ENCODE measurements around the gene CCNY. TPM values are rescaled to one million over a fixed set of nuclear protein-coding genes. Genes with fewer than 3 reads are reported as not detected.
"Not testable (repeated sequence)": the region's sequence is repeated elsewhere in the genome, so short reads cannot be mapped to it uniquely, and the experiment has no call there.

Gene CCNY
- total and polyA plus RNA-seq, 2 donors = 46.6 to 55.9 TPM

DNA sequence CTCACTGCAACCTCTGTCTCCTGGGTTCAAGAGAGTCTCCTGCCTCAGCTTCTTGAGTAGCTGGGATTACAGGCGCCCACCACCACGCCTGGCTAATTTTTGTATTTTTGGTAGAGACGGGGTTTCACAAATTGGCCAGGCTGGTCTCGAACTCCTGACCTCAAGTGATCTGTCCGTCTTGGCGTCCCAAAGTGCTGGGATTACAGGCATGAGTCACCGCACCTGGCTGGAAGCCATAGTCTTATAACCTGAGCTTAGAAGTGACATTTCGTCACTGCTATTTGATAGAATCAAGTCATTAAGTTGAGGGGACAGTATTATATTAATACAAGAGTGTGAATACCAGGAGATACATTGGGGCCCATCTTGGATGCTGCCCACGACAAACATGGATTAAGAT is 17.9 kb downstream of the CCNY start:
- WGBS = 86% methylated on average over 9 of the region's 9 CpGs
- not testable (repeated sequence) for H3K27ac ChIP-seq (ENCODE audit: low read depth); H3K36me3 ChIP-seq (ENCODE audit: insufficient read depth); H3K4me1 ChIP-seq (ENCODE audit: insufficient read depth); H3K4me3 ChIP-seq (ENCODE audit: low read depth, low read length); DNase-seq (ENCODE audit: extremely low spot score)

DNA sequence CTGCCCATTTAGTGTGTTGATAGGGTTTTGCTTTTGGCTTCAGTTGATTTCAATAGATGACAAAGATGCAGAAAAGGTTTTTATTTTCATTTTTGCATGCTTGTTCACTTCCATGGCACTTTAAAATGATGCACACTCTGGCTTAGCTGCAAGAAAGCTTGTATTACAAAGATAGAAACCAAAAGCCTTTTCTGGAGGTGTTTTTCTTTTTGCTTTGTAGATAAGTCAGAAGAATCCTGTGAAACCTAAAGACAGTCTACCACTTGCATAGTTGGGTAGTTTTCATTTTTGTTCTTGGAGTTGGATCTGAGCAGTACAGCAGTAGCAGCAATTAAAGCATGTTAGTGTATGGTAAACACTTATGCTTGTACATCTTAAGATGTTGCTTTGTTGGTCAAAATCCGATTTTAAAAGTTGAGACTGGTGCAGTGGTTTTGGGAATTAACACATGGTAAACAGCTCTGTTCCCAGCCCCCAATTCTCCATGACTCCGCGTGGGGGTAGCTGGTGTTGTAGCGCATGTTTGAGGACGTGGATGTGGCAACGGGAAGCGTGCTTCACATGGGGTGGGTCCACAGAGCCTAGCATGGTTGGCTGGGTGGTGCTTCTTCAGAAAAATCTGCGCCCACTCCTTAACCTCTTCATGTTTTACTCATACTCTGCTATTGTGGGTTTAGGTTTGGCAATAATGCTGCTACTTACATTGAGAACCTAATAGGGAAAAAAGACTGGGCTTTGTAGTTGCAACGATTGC is 19.8 kb downstream of the CCNY start:
- H3K4me1 ChIP-seq (ENCODE audit: insufficient read depth) = peaks cover 3% of the 10 kb centered on the region
- WGBS = 80% methylated on average over 9 of the region's 9 CpGs

DNA sequence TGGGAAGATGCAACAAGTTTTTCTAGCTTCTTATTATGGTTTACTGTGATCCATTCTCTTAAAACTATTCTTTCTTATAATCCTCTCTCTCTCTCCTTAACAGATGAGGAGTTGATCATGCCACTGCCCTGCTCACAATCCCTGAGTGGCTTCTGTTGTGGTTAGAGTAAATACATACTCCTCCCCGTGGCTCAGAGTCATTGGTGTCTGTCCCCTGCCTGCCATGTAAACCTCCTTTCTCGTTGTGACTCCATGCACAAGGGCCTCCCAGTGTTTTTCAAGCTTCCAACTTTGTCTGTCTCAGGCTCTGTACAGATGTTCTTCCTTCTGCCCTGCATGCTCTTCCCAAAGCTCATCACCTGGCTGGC is 20.4 kb downstream of the CCNY start:
- no peak for DNase-seq (ENCODE audit: extremely low spot score)
- WGBS = 51% methylated on average over 2 of the region's 2 CpGs
- H3K27ac ChIP-seq (ENCODE audit: low read depth) = no peak overlapping the region
- H3K4me3 ChIP-seq (ENCODE audit: low read depth, low read length) = no peak overlapping the region
- no peaks in the 10 kb centered on the region for H3K36me3 ChIP-seq (ENCODE audit: insufficient read depth)
- peaks cover 3% of the 10 kb centered on the region for H3K4me1 ChIP-seq (ENCODE audit: insufficient read depth)

More for the DNA sequence above, 19.8 kb downstream of the CCNY start:
- Histone ChIP-seq H3K27ac (ENCODE audit: low read depth) (no peak overlapping the region), H3K36me3 (ENCODE audit: insufficient read depth) (no peaks in the 10 kb centered on the region), H3K4me3 (ENCODE audit: low read depth, low read length) (no peak overlapping the region)
- DNase-seq (ENCODE audit: extremely low spot score) = no peak

DNA sequence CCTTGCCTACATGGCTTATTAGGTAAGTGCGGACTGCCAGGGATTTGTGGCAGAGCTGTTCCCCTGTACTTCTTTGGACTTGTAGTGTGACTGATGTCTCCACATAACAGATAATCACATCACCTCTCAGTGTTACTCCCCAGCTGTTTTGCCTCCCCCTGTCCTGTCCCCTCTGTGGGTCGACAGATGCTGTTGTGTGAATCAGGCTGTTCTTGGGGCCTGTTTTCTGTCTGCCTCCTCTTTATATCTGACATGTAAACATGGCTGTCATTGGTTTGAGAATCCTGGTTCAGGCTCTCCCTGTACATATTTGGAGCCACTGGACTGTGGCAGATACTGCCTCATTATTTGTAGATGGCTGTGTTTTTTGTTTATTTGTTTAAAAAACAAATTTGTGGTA is 22.7 kb downstream of the CCNY start:
- DNase-seq (ENCODE audit: extremely low spot score) = no peak
- peaks cover 3% of the 10 kb centered on the region for H3K4me1 ChIP-seq (ENCODE audit: insufficient read depth)
- 47% methylated on average over 2 of the region's 2 CpGs for WGBS
- H3K27ac ChIP-seq (ENCODE audit: low read depth) = no peak overlapping the region
- no peak overlapping the region for H3K4me3 ChIP-seq (ENCODE audit: low read depth, low read length)
- H3K36me3 ChIP-seq (ENCODE audit: insufficient read depth) = no peaks in the 10 kb centered on the region

DNA sequence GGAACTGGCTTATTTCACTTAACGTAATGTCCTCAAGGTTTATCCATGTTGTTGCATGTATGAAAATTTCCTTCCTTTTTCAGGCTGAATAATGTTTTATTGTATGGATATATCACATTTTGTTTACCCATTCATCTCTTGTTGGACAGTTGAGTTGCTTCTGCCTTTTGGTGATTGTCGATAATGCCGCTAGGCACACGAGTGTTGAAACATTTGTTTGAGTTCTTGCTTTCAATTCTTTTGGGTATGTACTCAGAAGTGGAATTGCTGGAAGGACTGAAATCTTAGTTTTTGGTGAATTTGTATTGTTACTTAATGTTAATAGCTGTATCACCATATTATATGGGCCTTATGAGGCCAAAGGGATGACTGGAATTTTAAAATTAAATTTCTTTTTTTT is 23.6 kb downstream of the CCNY start:
- no peak for DNase-seq (ENCODE audit: extremely low spot score)
- WGBS = 97% methylated on average over 4 of the region's 4 CpGs

DNA sequence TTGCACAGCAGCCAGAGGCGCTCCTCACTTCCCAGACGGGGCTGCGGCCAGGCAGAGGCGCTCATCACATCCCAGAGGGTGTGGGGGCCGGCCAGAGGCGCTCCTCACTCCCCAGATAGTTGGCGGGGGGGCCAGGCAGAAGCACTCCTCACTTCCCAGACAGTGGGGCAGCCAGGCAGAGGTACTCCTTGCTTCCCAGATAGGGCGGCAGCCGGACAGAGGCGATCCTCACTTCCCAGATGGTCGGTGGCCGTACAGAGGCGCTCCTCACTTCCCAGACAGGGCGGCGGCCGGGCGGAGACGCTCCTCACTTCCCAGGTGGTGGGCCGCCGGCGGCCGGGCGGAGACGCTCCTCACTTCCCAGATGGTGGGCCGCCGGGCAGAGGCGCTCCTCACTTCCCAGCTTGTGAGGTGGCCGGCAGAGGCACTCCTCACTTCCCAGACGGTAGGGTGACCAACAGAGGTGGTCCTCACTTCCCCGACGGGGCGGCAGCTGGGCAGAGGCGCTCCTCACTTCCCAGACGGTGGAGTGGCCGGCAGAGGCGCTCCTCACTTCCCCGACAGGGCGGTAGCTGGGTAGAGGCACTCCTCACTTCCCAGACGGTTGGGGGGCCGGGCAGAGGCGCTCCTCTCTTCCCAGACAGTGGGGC is 26.5 kb downstream of the CCNY start:
- Histone ChIP-seq H3K36me3 (ENCODE audit: insufficient read depth) (no peaks in the 10 kb centered on the region), H3K4me3 (ENCODE audit: low read depth, low read length) (no peak overlapping the region), H3K4me1 (ENCODE audit: insufficient read depth) (peaks cover 1% of the 10 kb centered on the region), H3K27ac (ENCODE audit: low read depth) (no peak overlapping the region)
- DNase-seq (ENCODE audit: extremely low spot score) = no peak
- 96% methylated on average over 41 of the region's 41 CpGs for WGBS

More for the DNA sequence above, 23.6 kb downstream of the CCNY start:
- no peak overlapping the region for H3K4me3 ChIP-seq (ENCODE audit: low read depth, low read length)
- no peaks in the 10 kb centered on the region for H3K36me3 ChIP-seq (ENCODE audit: insufficient read depth)
- peaks cover 2% of the 10 kb centered on the region for H3K4me1 ChIP-seq (ENCODE audit: insufficient read depth)
- no peak overlapping the region for H3K27ac ChIP-seq (ENCODE audit: low read depth)

DNA sequence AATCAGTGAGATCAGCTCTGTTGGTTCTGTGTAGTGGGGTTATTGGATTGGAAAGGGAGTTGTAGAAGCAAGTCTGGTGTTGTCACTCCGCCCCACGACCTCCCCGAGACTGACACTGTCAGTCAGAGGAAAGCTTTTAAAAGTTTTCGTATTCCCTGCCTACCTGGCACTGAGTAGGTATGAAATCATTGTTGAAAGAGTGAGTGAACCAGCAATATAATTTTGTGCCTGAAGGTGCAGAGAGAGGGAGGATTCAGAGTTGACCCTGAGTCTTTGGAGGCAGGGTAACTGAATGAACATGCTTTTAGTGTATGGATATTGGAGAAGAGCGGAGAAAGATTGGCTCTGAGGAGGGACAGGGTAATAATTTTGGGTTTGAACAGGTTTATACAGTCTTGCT is 27.3 kb downstream of the CCNY start:
- Histone ChIP-seq H3K4me1 (ENCODE audit: insufficient read depth) (peaks cover 1% of the 10 kb centered on the region), H3K36me3 (ENCODE audit: insufficient read depth) (no peaks in the 10 kb centered on the region), H3K27ac (ENCODE audit: low read depth) (no peak overlapping the region), H3K4me3 (ENCODE audit: low read depth, low read length) (no peak overlapping the region)
- 97% methylated on average over 5 of the region's 5 CpGs for WGBS
- DNase-seq (ENCODE audit: extremely low spot score) = no peak

DNA sequence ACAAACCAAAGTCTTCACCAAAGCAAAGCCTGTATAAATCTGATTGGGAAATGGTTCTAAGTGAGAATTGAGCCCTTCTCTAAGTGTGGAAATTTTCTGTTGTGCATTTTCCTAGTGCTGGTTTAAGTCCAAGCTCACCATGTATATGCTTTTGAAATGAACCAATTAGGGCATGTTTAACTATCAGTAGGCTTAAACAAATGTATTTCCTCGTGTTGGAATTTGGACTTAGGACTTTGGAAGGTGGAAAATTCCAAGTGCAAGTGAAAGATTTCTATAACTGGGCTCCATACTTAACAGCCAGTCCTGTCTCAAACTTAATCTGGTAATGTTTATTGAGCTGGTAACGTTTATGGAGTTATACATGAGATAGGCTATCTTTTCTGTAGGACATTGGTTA is 28.5 kb downstream of the CCNY start:
- 27% methylated on average over 2 of the region's 2 CpGs for WGBS
- Histone ChIP-seq H3K4me3 (ENCODE audit: low read depth, low read length) (no peak overlapping the region), H3K36me3 (ENCODE audit: insufficient read depth) (no peaks in the 10 kb centered on the region), H3K4me1 (ENCODE audit: insufficient read depth) (peaks cover 1% of the 10 kb centered on the region), H3K27ac (ENCODE audit: low read depth) (no peak overlapping the region)
- DNase-seq (ENCODE audit: extremely low spot score) = no peak

DNA sequence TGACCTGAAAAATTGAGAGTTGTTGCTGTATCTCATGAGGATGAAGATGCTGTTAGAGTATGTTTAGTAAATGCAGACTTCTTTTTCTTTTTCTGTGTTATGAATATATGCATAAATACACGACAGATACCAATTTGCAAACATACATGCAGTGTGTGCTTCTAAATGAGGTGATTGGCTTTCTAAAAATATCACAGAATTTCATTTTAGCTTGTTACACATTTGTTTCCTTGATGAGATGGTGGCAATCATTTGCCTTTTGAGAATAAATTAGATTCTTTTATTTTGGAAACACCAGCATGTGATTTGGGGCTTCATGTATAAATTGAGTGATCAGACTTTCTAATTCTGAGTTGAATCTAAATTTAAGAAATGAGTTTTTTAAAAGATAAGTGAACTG is 29.7 kb downstream of the CCNY start:
- 92% methylated on average over 1 of the region's 1 CpG for WGBS
- no peak for DNase-seq (ENCODE audit: extremely low spot score)
- H3K36me3 ChIP-seq (ENCODE audit: insufficient read depth) = no peaks in the 10 kb centered on the region
- H3K4me3 ChIP-seq (ENCODE audit: low read depth, low read length) = no peak overlapping the region
- no peak overlapping the region for H3K27ac ChIP-seq (ENCODE audit: low read depth)
- peaks cover 1% of the 10 kb centered on the region for H3K4me1 ChIP-seq (ENCODE audit: insufficient read depth)

DNA sequence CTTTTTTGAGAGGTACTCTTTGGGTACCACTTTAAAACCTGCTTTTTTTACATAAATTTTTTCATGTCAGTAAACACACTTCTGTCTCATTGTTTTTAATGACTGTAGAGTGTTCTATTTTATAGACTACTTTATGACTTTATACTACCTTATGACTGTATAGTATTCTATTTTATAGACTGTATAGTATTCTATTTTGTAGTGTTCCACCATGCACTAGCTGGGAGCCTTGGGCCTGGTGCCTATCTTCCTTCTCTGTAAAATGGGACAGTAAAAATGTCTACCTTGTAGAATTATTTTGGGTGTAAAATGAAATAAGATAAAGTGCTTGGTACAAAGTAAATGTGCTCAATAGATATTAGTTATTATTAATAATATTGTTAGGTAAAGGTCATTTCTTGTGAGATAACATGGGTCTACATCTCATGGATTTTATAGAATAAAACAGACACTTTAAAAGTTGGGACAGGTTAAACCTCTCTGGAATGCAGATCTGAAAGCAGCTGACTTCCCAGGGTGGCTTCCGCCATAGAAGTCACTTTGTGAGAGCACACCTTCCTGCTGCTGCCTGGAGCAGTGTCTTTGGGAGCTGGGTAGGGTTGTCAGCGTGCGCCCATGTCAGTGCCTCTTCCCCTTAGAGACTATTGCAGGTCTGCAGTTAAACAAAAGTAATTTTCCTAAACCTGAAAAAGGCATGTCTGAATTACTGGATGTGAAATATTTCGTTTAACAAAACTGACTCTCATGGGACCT is 31.0 kb downstream of the CCNY start:
- H3K4me1 ChIP-seq (ENCODE audit: insufficient read depth) = peaks cover 1% of the 10 kb centered on the region
- no peaks in the 10 kb centered on the region for H3K36me3 ChIP-seq (ENCODE audit: insufficient read depth)
- no peak for DNase-seq (ENCODE audit: extremely low spot score)
- 93% methylated on average over 4 of the region's 4 CpGs for WGBS
- H3K27ac ChIP-seq (ENCODE audit: low read depth) = no peak overlapping the region
- H3K4me3 ChIP-seq (ENCODE audit: low read depth, low read length) = no peak overlapping the region

DNA sequence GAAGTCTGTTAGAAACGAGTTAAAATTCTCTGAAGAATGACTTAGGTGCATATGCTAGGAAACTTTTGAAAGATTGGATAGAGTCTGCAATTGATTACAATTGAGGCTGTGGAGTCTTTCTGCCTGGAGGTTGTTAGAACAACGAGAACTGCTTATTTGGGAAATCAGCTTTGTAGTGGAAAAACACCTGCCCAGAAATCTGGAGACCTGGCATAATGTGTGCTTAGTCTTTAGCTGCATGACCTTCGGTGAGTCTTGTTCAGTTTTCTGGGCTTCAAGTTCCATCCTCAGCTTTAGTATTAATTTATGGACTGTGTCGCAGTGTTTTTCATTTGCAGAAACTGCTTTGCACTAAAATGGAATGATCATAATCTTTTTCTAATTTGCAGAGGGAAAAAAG is 31.7 kb downstream of the CCNY start:
- no peak for DNase-seq (ENCODE audit: extremely low spot score)
- Histone ChIP-seq H3K4me3 (ENCODE audit: low read depth, low read length) (no peak overlapping the region), H3K4me1 (ENCODE audit: insufficient read depth) (peaks cover 1% of the 10 kb centered on the region), H3K27ac (ENCODE audit: low read depth) (no peak overlapping the region), H3K36me3 (ENCODE audit: insufficient read depth) (no peaks in the 10 kb centered on the region)
- WGBS = 79% methylated on average over 4 of the region's 4 CpGs

DNA sequence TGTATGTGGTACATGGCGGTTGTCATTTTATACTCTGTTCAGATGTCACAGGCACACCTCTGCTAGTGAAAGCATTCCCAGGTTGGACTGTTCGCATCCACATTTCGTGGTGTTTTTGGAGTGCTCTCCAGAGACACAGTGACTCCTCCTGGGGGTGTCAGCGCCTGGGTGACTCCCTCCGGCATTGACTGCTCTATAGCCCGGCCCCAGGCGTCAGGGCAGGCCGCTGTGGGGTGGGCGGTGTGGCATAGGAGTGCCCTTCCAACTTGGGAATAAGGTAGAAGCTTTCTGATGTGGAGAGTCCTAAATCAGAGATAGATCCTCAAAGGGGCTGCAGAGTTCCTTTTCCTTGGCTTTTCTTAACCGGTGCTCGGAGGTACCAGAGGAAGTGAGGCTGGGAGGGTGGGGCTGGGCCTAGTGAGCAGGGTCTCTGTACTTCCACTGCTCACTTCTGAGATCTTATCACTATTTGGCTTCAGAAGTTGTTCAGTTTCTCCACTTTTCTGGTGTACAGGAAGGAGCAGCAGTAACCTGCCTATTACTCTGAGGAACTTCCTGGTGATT is 32.3 kb downstream of the CCNY start:
- Histone ChIP-seq H3K4me1 (ENCODE audit: insufficient read depth) (peaks cover 1% of the 10 kb centered on the region), H3K36me3 (ENCODE audit: insufficient read depth) (no peaks in the 10 kb centered on the region), H3K27ac (ENCODE audit: low read depth) (no peak overlapping the region), H3K4me3 (ENCODE audit: low read depth, low read length) (no peak overlapping the region)
- no peak for DNase-seq (ENCODE audit: extremely low spot score)
- 79% methylated on average over 11 of the region's 11 CpGs for WGBS

DNA sequence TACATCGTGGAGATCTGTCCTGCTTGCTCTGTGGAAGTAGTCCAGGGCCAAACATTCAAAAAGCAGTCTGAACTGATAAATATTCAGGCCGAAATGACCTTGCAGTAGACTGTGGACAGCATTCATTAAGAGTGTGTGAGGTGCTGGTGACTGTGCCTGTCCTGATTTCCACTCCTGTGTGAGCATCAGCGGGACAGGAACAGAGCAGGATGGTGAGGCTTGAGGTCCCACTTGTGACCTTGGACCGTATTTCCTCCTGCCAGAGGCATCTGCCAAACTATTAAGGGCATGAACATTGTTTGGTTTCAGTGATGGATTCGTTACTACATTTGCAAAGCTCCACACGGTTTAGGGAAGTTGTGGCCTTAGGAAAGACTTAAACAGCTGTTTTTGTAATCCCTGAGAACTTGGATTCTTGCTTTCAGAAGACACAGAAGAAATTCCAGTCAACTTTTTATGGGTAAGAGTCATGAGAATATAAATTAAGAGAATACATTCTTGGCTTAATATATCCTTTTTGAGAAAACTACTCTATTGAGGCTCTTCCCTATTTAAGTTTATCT is 32.8 kb downstream of the CCNY start:
- H3K4me1 ChIP-seq (ENCODE audit: insufficient read depth) = peaks cover 1% of the 10 kb centered on the region
- DNase-seq (ENCODE audit: extremely low spot score) = no peak

More for the DNA sequence above, 32.8 kb downstream of the CCNY start:
- Histone ChIP-seq H3K36me3 (ENCODE audit: insufficient read depth) (no peaks in the 10 kb centered on the region), H3K4me3 (ENCODE audit: low read depth, low read length) (no peak overlapping the region), H3K27ac (ENCODE audit: low read depth) (no peak overlapping the region)
- WGBS = 12% methylated on average over 6 of the region's 6 CpGs
